HG02798 (cell line): Measurements from ENCODE around the gene IFT122.
A peak's percentile ranks its signal among the peaks of the same experiment; 100 is the strongest.
"Not testable (repeated sequence)": the region's sequence is repeated elsewhere in the genome, so short reads cannot be mapped to it uniquely, and the experiment has no call there.

ENCODE experiments used
- ATAC-seq: cut with Tn5 transposase; IDR thresholded peaks from one replicate; pipeline ENCODE4 v1.9.1; 2021; ENCODE audit warnings: mild to moderate bottlenecking; ENCODE audit not compliant: unreplicated experiment, poor library complexity

The IFT122 gene, protein sequence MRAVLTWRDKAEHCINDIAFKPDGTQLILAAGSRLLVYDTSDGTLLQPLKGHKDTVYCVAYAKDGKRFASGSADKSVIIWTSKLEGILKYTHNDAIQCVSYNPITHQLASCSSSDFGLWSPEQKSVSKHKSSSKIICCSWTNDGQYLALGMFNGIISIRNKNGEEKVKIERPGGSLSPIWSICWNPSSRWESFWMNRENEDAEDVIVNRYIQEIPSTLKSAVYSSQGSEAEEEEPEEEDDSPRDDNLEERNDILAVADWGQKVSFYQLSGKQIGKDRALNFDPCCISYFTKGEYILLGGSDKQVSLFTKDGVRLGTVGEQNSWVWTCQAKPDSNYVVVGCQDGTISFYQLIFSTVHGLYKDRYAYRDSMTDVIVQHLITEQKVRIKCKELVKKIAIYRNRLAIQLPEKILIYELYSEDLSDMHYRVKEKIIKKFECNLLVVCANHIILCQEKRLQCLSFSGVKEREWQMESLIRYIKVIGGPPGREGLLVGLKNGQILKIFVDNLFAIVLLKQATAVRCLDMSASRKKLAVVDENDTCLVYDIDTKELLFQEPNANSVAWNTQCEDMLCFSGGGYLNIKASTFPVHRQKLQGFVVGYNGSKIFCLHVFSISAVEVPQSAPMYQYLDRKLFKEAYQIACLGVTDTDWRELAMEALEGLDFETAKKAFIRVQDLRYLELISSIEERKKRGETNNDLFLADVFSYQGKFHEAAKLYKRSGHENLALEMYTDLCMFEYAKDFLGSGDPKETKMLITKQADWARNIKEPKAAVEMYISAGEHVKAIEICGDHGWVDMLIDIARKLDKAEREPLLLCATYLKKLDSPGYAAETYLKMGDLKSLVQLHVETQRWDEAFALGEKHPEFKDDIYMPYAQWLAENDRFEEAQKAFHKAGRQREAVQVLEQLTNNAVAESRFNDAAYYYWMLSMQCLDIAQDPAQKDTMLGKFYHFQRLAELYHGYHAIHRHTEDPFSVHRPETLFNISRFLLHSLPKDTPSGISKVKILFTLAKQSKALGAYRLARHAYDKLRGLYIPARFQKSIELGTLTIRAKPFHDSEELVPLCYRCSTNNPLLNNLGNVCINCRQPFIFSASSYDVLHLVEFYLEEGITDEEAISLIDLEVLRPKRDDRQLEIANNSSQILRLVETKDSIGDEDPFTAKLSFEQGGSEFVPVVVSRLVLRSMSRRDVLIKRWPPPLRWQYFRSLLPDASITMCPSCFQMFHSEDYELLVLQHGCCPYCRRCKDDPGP

DNA sequence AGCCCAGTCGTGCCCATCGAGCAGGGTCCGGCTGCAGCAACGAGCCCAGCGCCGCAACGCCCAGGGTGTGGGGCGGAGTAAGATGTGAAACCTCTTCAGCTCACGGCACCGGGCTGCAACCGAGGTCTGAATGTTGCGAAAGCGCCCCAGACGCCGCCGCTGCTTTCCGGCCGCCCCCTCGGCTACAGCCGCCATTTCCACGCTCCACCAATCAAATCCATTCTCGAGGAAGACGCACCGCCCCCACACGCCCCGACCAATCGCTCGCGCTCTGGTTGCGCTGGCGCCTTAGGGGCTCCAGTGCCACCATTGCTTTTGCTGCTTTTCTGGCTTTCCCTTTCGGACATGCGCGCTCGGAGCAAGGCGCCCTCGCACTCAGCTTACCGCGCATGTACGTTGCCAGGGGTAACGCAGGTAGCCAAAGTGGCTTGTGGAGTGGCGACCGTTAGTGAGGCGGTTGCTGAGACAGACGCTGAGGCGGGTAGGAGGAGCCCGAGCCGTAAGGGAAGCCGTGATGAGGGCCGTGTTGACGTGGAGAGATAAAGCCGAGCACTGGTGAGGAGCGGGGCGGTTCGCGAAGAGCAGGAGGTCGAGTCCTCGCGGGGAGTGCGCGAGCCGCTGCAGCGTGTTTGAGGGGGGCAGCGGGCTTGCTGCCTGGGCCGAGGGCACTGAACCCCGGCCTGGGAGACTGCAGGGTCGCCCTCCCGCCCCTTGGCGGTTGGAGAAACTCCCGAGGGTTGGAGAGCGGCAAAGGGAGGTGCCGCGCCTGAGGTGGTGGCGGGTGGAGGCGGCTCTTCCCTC is at the start of gene IFT122, which contains the start of gene MBD4:
IFT122 (plus strand) TSS at position 408 of the 801 bp plus-strand sequence; CDS start at position 515, 107 bp downstream.
MBD4 (minus strand) TSS at position 132 of the 801 bp plus-strand sequence; CDS start at position 17, 115 bp downstream.
- ATAC-seq, result peak; percentile 90

DNA sequence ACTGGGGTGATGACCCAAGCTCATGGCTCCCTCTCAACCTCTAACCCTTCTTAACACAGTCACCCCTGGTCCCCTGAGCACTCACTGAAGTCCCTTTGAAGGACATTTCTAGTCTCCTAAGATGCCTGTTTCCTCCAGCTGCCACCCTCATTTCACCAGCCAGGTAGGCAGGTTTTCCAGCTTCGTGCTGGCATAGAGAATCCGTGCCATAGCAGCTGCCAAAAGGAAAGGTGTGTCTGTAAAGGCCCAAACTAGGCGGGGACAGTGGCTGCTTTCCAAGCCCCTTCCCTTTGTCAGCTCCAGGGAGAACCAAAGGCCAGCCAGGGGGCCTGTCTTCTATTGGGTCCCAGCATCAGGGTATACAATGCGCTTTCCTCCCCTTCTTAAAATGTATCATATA is 48.4 kb upstream of the IFT122 start:
- ATAC-seq, result not testable (repeated sequence)

DNA sequence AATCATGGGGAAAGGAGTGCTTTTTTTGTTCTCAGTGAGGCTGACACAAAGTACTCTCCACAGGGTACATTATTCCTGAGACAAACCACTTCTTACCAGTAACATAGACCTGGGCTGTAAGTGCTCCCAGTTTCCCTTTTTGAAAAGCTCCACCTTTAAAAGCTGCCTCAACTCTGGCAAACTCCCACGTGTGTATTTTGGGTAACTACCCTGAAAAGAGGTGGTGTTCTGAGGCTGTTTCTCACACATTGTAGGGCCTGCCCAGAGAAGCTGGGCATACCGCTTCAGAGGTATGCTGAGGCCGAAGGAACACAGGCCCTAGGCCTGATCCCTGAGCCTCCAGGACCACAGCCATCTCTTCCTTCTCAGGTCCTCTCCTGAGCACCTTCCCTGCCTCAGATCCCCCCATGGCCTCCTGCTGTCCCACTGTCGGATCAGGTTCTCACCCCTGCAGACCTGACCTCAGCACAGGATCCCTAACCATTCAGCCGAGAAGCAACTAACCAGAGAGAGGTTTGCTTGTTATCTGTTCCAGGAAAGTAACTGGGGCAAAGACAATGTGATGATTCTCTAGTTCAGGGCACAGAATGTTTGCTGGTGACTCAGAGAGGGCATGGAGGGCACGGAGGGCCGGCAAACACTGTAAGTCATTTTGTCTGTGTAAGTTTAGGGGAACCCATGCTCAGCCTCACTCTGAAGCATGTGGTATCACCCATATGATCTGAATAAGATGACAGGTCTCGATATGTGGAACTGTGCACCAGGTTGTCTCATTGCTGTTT is 47.7 kb upstream of the IFT122 start:
- not testable (repeated sequence) for ATAC-seq

DNA sequence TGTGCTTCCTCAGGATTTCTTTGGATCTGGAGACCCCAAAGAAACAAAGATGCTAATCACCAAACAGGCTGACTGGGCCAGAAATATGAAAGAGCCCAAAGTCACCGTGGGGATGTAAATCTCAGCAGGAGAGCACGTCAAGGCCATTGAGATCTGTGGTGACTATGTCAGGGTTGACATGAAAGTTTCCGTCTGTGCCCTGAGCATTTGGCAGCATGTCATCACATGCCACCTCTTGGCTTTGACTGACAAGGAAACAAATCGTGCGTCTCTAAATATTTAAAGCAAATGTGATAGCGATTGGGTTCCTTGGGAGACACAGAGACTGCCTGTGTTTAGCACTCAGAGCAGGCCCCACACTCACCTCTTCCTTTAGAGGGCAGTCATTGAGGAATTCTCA is 46.8 kb upstream of the IFT122 start:
- no peak for ATAC-seq

DNA sequence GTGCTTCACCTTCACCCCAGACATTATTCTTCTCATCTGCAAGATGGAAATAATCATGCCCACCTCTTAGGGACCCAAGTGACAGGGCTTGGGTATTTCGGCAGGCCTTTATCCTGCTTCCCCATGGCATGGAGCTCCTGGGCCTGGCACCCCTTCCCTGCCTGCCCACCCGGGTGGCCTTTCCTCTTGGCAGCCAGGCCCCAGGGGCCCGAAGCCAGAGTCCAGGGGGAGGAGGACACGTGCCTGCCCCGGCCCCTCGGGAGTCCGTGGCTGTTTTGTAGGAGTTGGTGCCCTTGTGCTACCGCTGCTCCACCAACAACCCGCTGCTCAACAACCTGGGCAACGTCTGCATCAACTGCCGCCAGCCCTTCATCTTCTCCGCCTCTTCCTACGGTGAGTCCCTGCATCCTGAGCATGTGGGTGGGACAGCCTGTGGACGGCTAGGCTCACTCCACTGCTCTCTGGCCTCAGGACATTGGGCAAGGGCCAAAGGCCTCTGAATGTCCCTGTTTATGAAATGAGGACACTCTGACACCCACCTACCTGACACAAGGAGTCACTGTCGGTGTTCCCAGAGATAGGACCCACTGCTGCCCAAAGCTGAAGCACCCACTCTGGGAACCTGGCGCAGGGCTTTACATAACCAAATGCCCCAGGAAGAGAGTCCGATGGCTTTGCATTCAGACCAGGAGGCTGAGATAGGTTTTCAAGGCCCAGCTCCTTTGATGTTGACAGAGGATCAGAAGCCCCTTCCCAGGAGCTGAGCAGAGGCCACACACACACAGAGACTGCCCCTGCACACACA is 46.1 kb upstream of the IFT122 start:
- not testable (repeated sequence) for ATAC-seq

DNA sequence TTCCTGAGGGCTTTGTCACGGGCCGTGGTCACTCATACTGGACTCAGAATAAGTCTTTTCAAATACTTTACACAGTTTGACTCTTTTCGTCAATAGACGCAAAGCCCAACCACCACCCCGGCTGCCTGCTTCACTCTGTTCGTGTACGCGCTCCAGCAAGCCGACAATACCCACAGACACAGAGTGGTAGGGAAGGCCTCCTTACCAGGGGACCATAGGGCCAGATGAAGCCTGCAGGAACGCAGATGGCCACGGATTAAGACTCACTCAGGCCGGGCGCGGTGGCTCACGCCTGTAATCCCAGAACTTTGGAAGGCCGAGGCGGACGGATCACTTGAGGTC is 41.2 kb upstream of the IFT122 start:
- no peak for ATAC-seq

DNA sequence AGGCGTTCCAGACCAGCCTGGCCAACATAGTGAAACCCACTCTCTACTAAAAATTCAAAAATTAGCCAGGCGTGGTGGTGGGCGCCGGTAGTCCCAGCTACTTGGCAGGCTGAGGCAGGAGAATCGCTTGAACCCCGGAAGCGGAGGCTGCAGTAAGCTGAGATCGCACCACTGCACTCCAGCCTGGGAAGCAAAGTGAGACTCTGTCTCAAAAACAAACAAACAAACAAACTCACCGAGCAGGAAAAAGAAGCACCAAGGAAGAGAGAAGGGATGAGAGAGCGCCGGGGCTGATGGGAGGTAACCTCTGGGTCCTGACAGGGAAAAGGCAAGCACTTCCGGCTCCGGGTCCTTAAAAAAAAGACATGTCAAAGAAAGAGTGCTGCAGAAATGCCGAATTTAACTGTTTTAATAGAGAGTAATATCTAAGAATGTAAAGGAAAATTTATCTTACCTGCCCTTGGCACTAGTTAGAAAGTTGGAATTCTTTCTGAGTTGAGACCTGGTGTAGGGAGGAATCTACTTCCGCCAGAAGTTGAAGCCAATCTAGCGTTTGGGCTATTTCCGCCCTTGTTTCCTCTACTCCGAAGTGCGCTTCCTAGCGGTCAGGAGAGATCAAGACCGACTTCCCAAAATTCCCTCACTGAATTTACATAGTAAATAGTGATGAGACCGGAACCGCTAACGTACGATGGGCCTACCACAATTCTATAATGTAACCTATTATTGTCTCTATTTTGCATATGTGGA is 40.7 kb upstream of the IFT122 start:
- ATAC-seq, result peak; percentile 87

DNA sequence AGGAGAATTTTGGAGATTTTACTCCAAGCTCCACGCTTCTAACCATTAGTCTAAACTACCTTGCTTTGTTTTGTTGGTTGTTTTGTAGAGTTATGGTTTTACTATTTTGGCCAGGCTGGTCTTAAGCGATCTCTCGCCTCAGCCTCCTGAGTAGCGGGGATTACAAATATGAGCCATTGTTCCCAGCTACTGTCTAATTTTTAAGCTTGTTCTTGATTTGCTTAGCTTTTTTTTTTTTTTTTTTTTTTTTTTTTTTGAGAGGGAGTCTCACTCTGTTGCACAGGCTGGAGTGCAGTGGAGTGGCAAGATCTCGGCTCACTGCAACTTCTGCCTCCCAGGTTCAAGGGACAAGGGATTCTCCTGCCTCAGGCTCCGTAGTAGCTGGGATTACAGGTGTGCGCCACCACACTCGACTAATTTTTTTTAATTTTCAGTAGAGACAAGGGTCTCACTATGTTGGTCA is 40.1 kb upstream of the IFT122 start:
- ATAC-seq, result no peak

DNA sequence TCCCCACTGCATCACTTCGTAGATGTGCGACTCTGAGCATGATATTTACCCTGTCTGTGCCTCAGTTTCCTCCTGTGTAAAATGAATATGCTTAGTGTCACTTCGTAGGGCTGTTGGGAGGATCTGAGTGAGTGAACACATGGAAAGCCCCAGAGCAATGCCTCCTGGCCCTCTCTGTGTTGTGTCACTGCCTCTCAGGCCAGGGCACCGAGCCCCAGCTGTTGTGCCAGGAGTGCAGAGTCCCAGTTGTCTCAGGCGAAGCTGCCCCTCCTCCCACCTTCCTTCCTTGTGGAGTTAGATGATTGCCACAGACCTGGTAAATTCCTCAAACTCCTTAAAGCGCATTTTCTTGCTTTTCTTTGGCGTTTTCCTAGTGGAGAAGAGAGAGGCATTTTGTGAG is 37.8 kb upstream of the IFT122 start:
- ATAC-seq, result no peak

DNA sequence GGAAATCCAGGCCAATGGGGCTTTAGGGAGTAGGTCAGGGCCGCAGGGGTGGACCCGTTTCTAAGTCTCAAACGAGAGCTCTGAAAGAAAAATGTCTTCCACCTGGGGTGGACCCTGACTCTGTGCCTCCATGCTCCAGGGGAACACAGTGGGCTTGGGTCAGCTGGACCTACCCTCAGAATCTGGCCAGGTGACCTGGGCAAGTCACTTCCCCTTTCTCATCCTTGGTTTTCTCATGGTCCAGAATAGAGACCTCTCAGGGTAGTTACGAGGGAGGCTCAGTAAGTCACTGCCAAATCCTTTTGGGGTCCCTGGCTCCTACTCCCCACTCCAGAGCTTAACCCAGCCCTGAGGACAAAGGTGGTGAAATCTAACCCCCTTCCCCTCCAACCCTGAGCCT is 37.4 kb upstream of the IFT122 start:
- no peak for ATAC-seq

DNA sequence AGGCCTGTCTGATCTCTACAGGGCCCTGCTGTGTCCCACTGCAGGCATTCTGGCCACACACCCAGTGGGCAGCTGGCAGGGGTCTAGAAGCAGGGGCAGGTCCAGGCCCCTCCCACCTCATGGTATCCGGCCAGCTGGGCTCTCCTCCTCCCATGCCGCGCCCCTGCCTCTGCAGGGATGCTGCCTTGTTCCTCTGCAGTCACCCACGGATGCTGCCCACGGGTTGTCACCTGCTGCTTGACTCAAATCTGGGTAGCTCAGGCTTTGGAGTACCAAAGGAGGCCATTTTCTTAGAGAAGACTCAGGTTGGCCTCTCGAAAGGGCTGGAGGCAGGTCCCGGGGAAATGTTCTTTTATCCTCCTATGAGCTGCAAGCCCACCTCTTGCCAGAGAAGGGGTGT is 36.6 kb upstream of the IFT122 start:
- no peak for ATAC-seq

DNA sequence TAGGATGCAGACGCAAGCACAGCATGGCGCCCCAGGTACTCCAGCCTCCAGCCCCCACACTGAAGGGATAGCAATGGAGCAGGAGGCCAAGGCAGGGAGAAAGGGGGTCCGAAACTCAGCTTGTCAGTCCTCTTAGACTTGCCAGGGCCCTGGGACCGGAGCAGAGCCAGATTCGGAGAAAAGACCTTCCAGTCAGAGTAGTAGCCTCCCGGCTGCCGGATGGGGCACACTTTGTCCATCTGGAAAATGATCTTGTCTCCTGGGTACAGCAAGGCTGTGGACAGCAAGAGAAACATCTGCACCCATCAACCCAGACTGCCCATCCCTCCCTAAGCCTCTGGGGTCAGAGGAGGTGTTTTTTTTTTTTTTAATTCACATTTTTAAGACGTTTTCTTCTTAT is 35.9 kb upstream of the IFT122 start:
- no peak for ATAC-seq

DNA sequence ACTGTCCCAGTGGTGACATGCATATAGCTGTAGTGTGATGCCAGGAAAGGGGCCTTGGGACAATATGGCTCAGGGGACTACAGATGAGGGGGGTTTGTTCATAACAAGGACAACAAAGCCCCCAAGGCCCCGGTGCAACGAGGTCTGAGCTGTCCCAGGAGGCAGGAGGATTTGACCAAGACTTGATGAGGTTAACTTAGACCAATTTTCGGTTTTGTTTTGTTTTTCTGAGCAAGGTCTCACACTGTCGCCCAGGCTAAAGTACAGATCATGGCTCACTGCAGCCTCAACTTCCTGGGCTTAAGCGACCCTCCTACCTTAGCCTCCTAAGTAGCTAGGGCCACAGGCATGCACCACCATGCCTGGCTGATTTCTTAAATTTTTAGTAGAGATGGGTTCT is 35.4 kb upstream of the IFT122 start:
- ATAC-seq, result peak; percentile 51

DNA sequence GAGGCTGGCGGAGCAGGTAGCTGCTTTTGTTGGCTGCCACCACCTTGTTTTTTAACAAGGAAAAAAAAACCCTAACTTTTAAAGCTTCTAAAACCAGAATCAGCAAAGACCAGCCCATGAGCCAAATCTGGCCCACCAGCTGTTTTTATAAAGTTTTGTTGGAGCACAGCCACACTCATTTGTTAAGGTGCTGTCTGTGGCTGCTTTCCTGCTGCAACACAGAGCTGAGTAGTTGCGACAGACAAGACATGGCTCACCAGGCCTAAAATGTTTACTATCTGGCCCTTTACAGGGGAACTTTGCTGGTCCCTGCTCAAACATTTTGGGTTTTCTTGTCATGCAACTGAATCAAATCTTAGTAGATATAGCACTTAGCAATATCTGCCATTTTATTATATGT is 30.5 kb upstream of the IFT122 start:
- no peak for ATAC-seq

DNA sequence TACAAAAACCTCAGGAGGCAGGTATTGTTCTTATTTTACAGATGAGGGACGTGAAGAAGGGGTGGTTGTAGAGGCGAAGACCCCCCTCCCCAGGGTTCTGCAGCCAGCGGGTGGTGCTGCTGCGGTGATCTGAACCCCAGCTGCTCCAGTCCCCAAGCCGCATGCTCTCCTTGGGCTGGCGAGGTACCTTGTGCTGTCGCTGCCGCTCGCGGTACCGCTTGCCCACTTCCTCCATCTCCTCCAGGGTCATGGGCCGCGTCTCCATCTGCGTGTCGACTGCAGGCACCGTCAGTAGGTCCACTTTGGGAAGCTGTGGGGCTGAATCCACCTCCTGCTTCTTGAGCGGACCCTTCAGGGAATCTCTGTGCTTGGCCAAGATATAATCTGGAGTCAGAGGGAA is 29.1 kb upstream of the IFT122 start:
- no peak for ATAC-seq

DNA sequence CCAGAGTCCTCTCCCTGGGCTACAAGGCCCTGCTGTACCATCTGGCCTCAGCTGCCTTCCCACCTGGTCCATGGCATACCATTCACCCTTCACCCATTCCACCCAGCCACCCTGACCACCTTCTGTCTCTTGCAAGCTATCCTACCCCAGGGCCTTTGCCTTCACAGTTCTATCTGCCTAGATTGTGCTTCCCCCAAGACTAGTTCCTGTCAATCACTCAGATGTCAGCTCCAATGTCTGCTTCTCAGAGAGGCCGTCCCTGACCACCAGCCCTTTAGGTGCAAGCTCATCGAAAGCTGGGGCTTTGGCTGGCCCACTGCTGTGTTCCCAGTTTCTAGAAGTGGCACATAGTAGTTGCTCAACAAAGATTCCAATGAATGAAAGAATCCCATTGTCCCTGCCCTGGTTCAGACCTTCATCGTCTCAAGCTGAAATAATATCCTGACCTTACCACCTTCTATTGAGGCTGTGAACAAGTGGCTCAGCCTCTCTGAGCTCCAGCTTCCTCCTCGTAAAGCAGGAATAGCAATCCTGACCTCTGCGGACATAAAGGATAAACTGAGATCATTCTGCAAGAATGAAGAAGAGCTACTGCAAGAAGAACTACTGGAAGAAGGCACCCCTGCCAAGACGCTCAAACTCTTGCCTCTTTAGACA is 27.4 kb upstream of the IFT122 start:
- ATAC-seq, result no peak

DNA sequence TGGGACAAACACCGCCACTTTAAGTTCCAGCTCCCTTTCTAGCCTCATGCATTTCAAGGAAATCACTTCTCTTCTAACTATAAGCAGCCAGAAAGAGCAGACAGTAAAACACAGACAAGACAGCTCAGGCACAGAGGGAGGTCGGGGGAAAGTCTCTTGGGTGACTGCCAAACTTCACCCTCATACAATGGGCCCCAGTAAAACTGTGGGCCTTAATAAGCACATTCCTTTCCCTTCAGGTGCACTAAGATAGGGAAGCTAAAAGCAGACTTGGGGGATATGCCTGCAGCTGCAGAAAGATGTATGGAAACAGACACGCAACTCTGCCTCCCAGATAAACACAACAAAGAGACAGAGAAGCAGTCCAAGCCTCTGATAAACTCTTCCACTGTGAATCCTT is 26.8 kb upstream of the IFT122 start:
- ATAC-seq, result not testable (repeated sequence)
